Suprapubic skin (tissue), 3 donors: ENCODE results near the gene ATP6V0A4.

Experiments used
- CTCF ChIP-seq, 2 donors: fragments of 200-600 bp in 1 of 2; fragments of 450-650 bp in 1 of 2; sonication (generic) in 1 of 2; IDR thresholded peaks; one replicate each; pipeline ENCODE4 v1.5.1; 2016 to 2019; ENCODE audit warnings: antibody characterized with exemption in 2 of 2, mild to moderate bottlenecking in 1 of 2, moderate library complexity in 1 of 2
- EP300 ChIP-seq: sonication (generic); formaldehyde crosslinking; IDR thresholded peaks from one replicate; pipeline ENCODE4 v1.6.1; 2017; ENCODE audit warnings: antibody characterized with exemption
- POLR2A ChIP-seq, 2 donors: fragments of 450-650 bp; IDR thresholded peaks; one replicate each; pipeline ENCODE4 v1.6.1; 2017; ENCODE audit warnings: antibody characterized with exemption in 2 of 2, mild to moderate bottlenecking in 2 of 2, moderate library complexity in 2 of 2

- TF ChIP-seq POLR2A (IDR thresholded peaks at IDR 0.05) (no peak), CTCF (IDR thresholded peaks at IDR 0.05) (no peak), EP300 (no peak)
These were observed 40.2 kb upstream of the ATP6V0A4 start for GRCh38 chr7:138838166-138838565.
